GM12874 (cell line): ENCODE data around the gene MSI2.

ENCODE experiments used
- TF ChIP-seq, protein P1 (sequence below): IDR thresholded peaks from 2 replicates; pipeline ENCODE4 v1.5.1; 2011; ENCODE audit warnings: low read depth, mild to moderate bottlenecking, control low read depth, low read length, moderate library complexity; ENCODE audit not compliant: insufficient read depth

MSI2 gene

DNA sequence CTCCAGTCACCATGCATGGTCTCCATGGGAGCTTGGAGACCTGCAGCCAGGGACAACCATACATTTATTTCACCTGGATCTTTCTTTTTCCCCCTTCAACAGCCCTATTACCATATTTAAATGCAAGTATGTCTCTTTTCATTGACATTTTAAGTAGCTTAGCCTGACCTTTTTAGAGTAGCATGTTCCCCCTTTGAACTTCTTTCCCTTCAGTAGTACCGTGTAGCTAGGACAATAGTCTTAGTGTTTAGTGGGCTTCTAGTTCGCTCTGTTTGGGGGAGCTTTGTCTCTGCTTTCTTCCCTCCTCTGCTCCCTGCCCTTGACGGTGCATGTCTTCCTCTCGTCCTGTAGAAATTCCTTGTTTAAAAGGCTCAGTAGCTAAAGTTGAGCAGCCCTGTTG lies 394.2 kb downstream of the MSI2 start:
- TF ChIP-seq, protein P1, sequence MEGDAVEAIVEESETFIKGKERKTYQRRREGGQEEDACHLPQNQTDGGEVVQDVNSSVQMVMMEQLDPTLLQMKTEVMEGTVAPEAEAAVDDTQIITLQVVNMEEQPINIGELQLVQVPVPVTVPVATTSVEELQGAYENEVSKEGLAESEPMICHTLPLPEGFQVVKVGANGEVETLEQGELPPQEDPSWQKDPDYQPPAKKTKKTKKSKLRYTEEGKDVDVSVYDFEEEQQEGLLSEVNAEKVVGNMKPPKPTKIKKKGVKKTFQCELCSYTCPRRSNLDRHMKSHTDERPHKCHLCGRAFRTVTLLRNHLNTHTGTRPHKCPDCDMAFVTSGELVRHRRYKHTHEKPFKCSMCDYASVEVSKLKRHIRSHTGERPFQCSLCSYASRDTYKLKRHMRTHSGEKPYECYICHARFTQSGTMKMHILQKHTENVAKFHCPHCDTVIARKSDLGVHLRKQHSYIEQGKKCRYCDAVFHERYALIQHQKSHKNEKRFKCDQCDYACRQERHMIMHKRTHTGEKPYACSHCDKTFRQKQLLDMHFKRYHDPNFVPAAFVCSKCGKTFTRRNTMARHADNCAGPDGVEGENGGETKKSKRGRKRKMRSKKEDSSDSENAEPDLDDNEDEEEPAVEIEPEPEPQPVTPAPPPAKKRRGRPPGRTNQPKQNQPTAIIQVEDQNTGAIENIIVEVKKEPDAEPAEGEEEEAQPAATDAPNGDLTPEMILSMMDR = no peak

DNA sequence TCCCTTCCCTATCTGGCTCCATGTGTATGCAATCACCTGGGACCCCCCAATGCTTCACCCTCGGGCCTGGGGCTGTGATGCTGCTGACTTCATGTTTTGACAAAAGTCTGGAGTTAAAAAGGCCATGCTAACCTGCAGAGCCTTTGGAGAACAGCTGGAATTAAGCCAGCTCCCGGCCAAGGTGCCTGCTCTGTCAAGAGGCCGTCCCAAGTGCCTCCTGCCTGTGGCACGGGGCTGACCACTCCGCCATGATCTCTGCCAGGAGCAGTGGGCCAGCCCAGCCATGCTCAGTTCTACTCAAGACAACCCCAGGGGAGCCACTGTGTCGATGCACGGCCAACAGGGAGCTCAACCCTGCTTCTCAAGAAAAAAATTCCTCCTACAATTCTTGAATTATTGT lies 395.1 kb downstream of the MSI2 start:
- TF ChIP-seq, protein P1 = no peak

DNA sequence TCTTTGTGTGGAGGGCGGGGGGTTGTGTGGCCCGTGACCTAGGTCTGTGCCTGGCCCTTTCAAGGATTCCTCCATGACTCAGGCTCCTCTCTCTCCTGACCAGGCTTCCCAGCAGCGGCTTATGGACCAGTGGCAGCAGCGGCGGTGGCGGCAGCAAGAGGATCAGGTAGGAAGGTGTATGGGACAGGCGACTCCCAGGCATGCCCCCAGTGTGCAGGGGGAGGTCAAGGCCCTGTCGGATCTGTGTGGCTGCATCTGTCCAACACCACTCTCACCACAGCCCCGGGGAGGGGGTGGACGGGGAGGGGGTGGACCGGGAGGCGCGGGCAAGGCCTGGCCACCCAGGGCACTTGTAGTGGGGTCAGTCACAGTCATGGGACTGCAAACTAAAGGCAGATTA lies 395.7 kb downstream of the MSI2 start:
- TF ChIP-seq, protein P1 = no peak

DNA sequence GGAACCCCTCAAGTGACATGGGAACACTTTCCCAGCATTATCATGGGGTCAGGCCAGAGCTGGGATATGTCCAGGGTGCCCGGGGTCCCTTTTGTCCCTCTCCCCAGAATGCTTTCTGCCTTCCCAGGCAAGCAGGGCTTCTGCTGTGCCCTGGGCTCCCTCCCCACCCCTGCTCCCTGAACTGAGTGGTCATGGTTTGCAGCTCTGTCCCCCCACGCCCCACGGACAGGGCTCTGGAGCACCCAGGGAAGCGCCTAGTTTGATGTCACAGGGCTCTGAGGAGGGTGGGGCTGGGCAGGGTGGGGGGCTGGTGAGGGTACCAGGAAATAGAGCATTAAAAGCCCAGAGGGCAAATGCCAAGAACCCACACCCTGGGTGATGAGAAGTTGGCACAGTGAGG lies 396.5 kb downstream of the MSI2 start:
- TF ChIP-seq, protein P1 = no peak

DNA sequence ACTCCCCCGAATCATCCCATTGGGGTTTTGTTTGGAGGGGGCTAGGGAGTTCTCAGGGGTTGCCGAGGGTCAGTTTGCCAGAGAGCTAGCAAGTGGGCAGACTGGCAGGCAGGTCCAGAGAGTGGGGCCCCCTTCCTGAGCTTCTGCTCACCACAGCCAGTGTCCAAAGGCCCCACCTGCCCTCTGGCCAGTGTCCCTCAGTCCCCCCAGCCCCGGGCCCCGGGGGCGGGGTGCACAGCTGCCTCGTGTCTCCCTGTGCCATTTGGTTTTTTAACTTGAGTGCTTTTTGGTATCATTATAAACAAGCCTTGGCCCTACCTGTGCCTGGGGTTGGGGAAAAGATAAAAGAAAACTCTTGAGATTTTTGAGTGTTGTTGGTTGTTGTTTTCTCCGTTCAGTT lies 397.0 kb downstream of the MSI2 start:
- TF ChIP-seq, protein P1 = no peak

DNA sequence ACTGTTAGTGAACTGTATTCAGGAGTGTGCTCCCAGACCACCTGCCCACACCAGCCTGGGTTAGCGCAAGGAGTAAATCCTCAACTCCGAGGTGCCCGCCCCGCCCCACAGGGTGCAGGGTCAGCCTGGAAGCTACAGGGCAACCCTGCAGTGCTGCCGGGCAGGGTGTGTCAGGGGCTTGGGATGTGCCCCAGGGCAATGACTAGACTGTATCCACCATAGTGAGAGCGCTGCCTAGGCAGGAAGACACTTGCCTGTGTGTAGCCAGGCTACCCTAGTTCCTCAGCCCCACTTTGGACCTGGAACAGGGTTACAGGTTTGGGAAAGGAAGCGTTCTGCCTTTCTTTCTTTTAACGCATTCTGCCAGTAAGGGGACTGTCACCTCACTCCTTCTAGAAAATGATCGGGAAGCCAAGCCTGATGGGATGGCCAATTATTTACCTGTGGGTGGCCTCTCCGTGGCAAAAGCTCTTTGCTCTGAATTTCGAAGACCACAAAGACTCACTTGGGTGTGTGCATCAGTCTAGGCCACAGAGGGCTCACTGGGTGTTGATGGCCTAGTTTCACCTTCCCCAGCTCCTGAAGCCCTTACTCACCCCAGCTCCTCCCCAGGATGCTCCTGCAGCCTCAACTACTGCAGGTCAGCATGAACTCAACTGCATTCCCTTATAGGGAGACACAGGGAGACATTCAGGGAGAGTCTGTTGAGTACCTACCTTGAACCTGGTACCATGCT lies 397.9 kb downstream of the MSI2 start:
- TF ChIP-seq, protein P1 = no peak

DNA sequence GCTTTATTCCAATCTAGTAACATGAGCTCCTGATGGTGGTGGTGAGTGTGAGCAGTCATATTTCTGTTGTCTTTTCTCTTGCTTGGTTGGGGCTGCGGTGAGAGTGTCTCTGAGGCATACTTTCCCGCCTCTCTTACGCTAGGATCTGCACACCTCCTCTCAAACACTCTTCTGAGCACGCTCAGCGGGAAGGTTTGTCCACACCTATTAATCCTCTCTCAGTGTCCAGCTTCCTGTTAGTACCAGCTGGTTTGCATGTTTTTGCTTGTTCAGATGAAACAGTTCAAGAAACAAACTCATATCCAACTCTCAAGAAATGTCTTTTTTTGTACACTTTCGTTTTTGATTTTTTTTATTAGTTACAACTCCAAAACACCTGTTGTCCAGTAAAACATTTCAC lies 399.2 kb downstream of the MSI2 start:
- TF ChIP-seq, protein P1 = no peak
